Breast epithelium (tissue), 3 donors: ENCODE data around the gene STXBP1.

Experiments
- CTCF ChIP-seq, 3 donors: fragments of 450-650 bp; IDR thresholded peaks; one replicate each; pipeline ENCODE4 v1.5.1; 2016 to 2017; ENCODE audit warnings: antibody characterized with exemption in 3 of 3, mild to moderate bottlenecking in 3 of 3, moderate library complexity in 3 of 3
- POLR2A ChIP-seq: fragments of 450-650 bp; IDR thresholded peaks from one replicate; pipeline ENCODE4 v1.6.1; 2016; ENCODE audit warnings: antibody characterized with exemption, mild to moderate bottlenecking, moderate library complexity

- TF ChIP-seq POLR2A: no peak
- no peak for TF ChIP-seq CTCF (IDR thresholded peaks at IDR 0.05)
Measured at GRCh38 chr9:127628758-127629467, 16.8 kb downstream of the STXBP1 start.
